GM21619 (cell line): Measurements from ENCODE around the gene SAFB.
A peak's percentile ranks its signal among the peaks of the same experiment; 100 is the strongest.
"Not testable (repeated sequence)": the region's sequence is repeated elsewhere in the genome, so short reads cannot be mapped to it uniquely, and the experiment has no call there.

Experiments used
- ATAC-seq: cut with Tn5 transposase; IDR thresholded peaks from one replicate; pipeline ENCODE4 v1.9.1; 2021; ENCODE audit not compliant: unreplicated experiment

Gene SAFB

DNA sequence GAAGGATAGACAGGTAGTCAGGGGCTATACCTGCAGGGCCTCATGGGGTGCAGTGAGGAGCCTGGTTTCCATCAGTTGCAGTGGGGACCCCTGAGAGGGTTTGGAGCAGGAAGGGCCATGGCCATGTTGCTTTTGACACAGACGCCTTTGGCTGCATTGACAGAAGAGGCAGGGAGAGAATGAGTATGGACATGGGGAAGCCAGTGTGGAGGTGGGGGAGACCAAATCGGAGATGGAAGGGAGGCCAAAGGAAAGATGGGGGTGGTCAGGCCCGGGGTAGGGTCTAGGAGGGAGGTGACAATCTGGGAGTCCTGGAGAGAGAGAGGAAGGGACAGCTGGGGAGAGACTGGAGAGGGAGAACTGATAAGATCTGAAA lies 59.2 kb downstream of the SAFB start:
- ATAC-seq = no peak

DNA sequence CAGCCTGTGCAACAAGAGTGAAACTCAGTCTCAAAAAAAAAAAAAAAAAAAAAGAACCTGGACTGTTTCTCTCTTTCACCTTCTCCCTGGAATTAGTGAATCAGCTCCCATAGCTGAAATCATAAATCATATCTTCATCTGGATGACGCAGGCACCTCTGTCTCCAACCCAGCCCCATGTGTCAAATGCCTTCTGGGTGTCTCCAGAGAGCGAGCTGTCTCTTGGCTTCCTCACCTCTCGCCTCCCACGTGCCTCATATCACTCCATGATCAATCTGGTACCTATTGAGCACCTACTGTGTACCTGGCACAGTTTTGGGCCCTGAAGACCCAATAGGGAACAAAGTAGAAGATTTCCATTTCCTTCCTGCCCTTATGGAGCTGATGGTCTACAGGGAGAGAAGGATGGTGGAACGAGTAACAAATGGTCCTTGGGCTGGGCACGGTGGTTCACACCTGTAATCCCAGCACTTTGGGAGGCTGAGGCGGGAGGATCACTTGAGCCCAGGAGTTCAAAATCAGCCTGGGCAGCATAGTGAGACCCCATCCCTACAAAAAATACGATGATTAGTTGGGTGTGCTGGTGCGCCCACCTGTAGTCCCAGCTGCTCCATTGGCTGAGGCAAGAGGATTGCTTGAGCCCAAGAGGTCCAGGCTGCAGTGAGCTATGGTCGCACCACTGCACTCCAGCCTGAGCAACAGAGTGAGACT lies 60.4 kb downstream of the SAFB start:
- ATAC-seq = no peak

DNA sequence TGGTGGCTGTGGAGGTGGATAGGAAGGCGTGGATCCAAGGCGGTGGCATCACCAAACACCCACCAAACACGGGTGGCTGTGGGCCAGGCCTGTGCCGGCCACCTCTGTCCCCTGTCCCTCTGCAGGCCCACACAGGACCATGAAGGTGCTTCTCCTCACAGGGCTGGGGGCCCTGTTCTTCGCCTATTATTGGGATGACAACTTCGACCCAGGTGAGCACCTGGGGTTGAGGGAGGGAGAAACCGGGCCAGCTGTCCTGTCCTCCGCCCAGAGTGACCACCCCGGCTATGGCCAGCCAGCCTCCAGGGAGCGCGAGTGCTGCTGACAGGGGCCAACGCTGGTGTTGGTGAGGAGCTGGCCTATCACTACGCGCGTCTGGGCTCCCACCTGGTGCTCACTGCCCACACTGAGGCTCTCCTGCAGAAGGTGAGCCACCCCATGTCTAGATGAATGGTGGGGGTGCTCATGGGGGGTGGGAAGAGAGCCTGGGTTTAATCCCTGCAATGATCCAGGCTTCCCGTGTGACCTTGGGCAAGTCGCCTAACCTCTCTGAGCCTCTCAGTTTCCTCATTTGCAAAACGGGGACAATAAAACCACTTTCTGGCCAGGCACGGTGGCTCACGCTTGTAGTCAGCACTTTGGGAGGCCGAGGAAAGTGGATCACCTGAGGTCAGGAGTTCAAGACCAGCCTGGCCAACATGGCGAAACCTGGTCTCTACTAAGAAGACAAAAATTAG lies 62.0 kb downstream of the SAFB start:
- ATAC-seq = no peak

DNA sequence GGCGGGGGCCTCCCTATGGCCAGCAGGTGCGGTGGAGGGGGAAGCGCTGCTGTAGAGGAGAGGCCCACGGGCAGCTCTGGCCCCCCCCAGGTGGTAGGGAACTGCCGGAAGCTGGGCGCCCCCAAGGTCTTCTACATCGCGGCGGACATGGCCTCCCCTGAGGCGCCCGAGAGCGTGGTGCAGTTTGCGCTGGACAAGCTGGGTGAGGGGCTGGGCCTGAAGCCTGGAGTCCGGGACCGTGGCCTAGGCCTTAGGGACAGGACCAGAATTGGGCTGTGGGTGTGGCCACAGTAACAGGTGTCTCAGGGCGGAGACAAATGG lies 63.4 kb downstream of the SAFB start:
- no peak for ATAC-seq

DNA sequence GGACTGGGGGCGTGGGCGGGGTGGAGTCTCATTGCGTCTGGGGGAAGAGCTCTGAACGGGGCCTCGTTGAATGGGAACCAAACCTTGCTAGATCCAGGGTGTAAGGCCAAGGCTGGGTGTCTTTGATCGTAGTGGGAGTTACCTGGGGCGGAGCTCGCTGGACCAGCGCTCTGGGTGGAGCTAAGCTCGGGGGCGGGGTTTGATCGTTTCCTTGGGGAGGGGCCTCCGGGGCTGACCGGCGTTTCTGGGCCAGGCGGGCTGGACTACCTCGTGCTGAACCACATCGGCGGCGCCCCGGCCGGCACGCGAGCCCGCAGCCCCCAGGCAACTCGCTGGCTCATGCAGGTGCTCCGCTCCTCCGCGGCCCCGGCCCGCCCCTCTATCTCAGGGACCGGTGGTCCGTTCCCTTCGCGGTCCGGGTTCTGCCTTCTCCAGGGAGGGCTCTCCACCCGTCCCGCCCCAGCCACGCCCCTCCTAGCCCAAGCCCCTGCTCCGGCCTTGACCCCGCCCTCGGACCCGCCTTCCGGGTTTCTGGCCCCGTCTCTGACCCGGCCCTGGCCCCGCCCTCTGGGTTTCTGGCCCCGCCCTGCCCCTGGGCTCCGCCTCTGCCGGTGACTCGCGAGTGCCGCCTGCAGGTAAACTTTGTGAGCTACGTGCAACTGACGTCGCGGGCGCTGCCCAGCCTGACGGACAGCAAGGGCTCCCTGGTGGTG lies 63.9 kb downstream of the SAFB start:
- ATAC-seq = peak; percentile 40

DNA sequence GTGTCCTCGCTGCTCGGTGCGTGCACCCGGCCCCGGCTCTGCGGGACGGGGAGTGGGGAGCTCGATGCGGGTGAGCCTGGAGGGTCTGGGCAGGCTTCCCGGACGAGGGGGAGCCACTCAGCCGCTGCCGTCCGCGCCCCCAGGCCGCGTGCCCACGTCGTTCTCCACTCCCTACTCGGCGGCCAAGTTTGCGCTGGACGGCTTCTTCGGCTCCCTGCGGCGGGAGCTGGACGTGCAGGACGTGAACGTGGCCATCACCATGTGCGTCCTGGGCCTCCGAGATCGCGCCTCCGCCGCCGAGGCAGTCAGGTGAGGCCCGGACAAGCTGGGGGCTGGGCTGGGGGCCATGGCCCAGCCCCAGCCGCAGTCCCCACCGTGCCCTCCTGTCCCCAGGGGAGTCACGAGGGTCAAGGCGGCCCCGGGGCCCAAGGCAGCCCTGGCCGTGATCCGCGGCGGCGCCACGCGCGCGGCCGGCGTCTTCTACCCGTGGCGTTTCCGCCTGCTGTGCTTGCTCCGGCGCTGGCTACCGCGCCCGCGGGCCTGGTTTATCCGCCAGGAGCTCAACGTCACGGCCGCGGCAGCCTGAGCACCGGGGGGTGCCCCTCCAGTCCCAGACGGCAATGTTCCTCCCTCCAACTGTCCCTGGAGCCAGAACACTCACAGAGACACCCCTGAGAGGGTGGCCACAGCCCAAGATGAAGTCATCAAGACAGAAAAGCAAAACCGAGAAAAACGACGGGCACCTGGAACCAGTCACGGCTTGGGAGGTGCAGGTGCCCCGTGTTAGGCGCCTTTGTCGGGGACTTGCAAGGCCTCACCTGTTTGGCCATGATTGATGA lies 64.7 kb downstream of the SAFB start:
- ATAC-seq = no peak

DNA sequence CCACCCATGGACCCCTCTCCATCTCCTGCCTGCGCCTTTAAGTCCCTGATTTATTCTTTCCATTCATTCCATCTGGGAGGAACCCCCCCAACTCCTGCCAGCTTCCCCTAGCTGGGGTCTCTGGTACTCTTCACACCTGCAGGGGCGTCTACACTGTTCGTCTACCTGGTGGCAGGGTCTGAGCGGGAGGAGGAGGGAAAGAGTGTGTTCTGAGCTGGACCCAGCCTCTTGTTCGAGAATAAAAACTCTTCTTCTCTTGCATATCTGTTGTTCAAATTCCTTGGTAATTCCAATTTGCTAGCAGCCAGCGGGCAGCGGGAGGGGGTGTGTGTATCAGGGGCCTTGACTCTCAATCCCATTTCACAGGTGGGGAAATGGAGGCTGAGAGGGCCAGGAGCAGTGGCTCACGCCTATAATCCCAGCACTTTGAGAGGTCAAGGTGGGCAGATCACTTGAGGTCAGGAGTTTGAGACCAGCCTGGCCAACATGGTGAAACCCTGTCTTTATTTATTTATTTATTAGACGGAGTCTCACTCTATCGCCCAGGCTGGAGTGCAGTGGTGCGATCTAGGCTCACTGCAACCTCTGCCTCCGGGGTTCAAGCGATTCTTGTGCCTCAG lies 65.5 kb downstream of the SAFB start:
- ATAC-seq = not testable (repeated sequence)

DNA sequence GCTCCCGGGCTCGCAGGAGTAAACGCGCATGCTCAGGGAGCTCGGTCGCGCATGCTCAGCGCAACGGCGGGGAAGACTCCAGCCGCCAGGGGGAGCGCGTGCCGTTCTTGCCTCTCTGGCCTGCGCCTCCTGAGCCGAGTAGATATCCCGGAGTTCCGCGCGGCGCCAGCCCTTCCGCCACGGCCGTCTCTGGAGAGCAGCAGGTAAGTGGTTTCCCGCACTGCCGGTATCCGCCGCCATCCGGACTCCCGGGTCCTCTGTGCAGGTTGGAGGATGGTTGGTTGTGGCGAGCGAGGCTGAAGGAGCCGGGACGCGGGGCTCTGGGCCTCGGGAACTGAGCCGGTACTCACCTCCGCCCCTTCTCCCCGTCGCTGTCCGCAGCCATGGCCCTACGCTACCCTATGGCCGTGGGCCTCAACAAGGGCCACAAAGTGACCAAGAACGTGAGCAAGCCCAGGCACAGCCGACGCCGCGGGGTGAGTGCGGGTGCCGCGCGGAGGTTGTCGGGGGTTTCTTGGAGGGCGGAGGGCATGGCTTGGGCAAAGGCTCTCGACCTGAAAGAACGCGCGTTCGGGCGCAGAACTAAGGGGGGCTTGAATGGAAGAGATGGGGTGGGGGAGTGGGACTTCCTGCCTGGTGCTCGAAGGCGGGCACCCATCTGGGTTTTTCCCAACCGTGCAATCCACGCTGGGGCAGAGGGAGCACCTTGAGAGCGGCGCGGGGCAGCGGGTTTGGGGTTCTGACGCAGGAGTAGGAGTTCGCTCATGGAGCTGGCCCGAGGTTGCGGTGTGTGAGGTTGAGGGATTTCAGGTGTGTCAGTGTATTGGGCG lies 67.5 kb downstream of the SAFB start, which contains the start of gene RPL36:
Gene RPL36 (plus strand): TSS at position 171 of the 830 bp plus-strand sequence. CDS start 213 bp downstream, at position 384.
- ATAC-seq = peak; percentile 44

DNA sequence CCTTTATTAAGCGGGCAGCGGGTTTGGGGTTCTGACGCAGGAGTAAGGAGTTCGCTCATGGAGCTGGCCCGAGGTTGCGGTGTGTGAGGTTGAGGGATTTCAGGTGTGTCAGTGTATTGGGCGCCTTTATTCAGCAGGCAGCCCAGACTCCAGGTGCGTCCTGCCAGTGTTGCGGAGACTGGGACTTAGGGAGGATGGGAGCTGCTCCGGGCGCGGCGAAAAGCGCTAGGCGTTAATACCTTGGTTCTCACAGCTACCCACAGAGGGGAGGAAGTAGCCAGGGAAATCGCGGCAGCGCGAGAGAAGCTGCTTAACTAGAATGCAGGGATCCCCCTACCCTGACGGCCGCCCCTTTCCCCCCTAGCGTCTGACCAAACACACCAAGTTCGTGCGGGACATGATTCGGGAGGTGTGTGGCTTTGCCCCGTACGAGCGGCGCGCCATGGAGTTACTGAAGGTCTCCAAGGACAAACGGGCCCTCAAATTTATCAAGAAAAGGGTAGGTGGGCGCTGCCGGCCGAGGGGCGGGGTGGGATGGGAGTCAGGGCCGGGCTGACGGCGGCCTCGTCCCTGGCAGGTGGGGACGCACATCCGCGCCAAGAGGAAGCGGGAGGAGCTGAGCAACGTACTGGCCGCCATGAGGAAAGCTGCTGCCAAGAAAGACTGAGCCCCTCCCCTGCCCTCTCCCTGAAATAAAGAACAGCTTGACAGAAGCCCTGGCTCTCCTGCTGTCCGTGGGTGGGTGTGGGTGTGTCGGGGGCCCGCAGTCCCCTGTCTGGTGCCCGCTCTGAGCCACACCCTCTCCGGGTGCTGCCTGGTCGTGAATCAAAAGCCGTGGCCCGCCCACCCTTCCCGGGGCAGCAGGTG lies 68.3 kb downstream of the SAFB start:
- ATAC-seq = no peak

DNA sequence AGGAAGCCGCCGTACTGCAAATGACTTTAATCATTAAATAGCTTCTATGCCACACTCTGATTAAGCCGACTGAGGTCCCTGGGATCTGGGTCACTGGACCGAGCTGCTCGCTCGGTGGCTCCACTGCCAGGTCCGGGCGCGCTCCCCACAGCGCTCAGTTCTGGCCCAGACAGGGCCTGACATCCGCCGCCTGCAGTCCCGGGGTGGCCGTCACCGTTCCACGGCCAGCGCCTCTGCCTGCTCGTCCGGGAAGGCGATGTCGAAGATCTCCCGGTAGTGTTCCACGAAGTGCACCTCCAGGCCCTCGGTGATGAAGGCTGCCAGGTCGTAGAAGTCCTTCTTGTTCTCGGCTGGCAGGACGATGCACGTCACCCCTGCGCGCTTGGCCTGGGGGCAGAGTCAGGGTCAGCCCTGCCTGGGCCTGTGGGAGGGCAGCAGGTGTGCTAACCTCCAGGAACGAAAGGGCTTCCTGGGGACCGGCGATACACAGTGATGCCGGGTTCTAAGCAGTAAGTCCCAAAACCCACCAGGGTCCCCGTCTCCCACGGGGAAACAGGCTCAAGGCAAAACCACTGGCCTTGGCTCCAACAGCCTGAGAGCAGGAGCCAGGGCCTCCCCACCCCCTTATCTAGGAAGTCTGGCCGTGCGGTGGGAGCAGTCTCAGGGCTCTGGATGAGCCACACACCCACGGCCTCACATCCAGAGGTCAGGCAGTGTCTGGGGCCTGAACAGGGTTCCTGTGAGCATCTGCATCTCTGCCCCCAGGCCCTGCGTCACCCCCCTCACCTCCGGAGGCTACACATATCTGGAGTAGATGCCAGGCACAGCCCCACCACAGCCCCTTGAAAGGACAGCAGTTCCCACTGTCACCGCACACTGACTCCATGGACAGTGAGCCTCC lies 69.2 kb downstream of the SAFB start:
- ATAC-seq = no peak

DNA sequence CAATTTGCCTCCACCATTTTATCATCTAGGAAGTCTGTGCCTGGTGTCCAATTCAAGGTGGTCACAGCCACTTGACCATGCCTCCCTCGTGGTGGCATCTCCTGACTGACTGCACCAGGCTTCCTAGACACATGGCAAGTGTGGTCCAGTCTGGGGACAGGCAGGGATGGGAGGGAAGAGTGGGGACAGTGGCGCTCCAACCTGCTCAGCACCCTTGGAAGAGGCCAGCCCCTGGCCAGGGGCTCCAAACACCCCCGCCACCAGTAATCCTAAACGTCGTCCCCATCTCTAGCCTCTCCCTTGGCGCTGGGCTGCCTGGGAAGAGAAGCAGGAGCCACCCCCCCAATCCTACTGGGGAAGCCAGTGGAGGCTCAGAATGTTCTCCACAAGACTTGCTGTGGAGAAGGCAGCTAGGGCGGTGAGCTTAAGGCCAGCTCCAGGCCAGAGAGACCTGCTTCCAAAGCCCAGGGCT lies 69.9 kb downstream of the SAFB start:
- ATAC-seq = no peak

DNA sequence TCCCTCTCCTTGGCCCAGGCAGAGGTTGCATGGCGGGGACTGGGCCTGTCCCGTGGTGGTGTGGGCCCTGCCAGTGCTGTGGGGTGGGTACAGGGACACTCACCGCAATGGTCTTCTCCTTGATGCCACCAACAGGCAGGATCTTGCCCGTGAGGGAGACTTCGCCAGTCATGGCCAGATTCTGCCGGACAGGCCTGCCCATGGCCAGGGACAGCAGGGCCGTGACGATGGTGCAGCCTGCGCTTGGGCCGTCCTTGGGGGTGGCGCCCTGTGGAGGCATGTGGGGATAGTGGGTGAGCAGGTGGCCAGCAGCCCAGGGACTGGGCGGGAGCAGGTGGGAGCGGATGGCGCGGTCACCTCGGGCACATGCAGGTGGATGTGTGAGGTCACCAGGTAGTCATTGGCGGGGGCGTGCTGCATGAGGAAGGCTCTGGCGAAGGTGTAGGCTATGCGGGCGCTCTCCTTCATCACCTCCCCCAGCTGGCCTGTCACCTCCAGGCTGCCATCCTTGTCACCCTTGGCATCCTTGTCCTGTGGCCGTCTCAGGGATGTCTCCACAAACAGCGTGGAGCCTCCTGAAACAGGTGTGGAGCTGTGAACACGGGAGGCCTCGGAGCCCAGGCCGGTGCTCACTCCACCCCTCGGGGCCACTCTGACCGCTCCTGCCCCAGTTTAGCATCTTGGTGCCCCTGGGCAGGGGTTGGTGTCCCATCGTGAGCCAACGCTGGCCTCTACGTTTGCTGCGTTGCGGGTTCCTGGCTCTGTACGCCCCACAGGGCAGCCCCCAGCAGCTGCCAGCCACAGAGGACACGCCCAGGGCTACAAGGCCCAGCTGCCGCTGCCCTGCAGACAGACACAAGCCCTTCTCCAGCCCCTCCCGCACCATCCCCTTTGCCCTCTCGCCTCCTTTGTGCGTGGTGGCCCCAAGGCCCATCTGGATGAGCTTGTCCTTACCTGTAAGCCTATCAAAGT lies 70.6 kb downstream of the SAFB start:
- ATAC-seq = no peak

DNA sequence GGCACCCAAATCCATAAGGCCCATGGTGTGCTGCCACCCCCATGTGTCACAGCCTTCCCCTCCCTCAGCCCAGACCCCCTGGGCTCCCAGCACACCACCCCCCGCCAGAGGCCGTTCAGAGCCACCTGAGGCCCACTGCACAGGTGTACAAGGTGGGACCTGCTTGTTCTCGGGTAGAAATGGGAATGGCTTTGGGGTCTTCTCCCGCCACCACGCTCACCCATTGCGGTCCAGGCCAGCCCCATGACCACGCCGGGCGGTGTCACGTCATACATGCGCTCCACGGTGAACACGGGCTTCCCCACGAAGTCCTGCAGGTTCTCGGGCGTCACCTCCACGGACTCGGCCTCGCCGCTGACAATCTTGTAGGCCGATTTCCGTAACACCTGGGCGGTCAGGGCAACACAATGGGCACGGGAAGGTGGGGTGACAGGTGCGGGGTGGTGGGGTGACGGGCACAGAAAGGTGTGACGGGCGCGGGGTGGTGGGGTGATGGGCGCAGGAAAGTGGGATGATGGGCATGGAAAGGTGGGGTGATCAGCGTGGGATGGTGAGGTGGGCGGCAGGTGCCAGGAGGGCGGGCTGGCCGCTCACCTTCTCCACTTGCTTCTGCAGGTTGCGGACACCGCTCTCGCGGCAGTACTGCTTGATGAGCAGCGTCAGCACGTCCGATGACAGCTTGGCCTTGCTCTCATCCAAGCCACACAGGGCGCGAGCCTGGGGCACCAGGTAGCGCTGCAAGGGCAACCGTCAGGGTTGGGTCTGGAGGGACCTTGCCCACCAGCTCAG lies 71.5 kb downstream of the SAFB start:
- ATAC-seq = no peak

DNA sequence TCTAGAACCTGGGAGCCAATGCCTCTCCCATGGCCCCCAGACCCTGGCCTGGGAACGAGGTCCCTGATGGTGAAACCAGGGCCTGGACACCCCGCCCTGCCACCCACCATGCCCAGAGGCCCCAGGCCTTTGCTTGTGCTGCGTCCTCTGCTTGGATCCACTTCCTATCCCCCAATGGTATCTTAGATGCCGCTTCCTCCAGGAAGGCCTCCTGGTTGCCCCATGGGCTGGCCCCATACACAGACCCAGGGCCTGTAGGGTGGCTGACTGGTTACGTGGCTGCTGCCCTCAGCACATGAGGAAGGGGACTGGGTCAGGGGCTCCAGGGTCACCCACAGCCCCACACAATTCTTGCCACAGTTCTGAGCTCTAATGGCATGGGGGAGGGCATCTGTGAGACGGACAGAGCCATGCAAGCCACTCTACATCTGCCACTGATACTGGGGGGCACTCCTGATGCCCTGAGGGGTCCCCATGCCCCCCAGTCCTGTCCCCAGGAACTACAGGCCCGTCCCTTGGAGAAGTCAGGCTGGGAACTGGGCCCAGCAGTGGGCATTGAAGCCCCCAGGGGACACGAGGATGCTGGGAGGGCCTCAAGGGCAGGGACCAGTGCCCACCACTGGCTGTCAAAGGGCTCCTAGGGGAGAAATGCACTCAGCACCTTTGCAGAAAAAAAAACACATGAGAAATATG lies 72.2 kb downstream of the SAFB start:
- no peak for ATAC-seq

DNA sequence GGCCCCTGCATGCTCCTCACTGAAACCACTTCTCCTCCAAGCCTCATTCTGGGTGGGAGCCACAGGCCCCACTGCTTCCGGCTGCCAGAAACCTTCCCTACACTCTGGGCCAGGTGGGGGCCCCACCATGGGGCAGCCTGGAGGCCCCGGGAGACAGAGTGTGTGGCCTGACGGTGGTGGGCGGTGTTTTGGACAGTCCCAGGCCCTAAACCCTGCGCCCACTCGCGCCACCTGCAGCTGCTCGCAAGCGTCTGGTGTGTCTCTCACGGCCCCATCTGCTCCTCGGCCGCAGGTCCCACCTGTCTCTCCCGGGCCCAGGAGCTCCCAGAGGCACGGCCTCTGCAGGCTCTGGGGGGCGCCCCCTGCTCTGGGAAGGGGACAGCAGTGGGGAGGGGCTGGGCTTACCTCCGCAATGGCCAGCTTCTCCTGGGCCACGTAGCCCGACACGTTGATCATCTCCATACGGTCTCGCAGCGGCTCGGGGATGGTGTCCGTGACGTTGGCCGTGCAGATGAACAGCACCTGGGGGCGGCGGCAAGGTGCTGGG lies 72.8 kb downstream of the SAFB start:
- no peak for ATAC-seq
